OCI-LY3 (cell line): ENCODE data around the gene CAMK1D.

Source experiments
- CTCF ChIP-seq: fragments of 200-600, 300-600 bp; sonication (generic); IDR thresholded peaks from 2 replicates; pipeline ENCODE4 v1.5.1; 2014; ENCODE audit warnings: antibody characterized with exemption, low read length, low read depth
- EZH2phosphoT487 ChIP-seq: fragments of 200-600 bp; shearing (Covaris generic); IDR thresholded peaks from 2 replicates; pipeline ENCODE4 v1.6.1; 2018; ENCODE audit warnings: antibody characterized with exemption, mixed run types, low read depth

GRCh38 chr10:12774204-12774894, 425.0 kb downstream of the CAMK1D start:
- TF ChIP-seq CTCF (no peak), EZH2phosphoT487 (no peak)
